ENCODE results near the gene SEMA3D. TPM values are rescaled to one million over a fixed set of nuclear protein-coding genes. Genes with fewer than 3 reads are reported as not detected.

The SEMA3D gene
- total RNA-seq: 0.50 and 0.62 TPM in 2 replicates

DNA sequence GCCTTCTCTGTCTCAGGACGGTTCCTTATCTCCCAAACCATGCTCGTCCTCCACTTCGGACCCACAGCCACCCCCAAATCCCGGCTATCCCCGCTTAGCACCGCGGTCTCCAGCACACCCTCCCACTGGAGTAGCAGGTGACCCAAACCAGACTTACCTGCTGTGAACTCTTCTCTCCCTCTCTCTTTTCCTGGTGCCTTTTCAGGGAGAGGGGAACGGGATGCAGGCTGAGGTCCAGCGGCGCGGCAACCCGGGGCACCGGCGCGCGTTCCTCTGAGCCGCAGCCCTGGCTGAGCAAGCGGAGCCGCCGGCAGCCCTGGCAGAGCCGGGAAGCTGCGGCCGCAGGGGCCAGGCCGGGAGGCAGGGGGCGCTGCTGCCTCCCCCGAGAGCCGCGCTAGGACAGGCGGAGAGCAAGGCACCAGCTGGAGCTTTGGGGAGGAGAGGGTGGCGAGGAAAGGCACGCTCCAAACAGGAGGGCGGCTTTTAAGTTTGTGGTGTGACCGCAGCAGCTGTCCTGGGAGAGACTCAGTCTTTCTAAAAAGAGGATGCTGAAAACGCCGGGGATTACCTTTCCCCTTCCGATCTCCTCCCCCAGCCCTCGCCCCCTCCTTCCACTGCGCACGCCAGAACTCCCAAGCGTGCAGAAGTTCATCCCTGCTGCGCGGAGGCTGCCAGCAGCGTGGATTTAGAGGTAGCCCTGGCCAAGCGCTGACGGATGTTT is at the start of gene SEMA3D:
Gene SEMA3D, minus strand, starts transcription at position 536 of the 721 bp plus-strand sequence. CDS start 65,165 bp downstream, outside the sequence.
- H3K4me3 ChIP-seq (ENCODE audit: low read depth, low read length): peak within 1 kb of the TSS; percentile 82
- TF ChIP-seq, protein P1, sequence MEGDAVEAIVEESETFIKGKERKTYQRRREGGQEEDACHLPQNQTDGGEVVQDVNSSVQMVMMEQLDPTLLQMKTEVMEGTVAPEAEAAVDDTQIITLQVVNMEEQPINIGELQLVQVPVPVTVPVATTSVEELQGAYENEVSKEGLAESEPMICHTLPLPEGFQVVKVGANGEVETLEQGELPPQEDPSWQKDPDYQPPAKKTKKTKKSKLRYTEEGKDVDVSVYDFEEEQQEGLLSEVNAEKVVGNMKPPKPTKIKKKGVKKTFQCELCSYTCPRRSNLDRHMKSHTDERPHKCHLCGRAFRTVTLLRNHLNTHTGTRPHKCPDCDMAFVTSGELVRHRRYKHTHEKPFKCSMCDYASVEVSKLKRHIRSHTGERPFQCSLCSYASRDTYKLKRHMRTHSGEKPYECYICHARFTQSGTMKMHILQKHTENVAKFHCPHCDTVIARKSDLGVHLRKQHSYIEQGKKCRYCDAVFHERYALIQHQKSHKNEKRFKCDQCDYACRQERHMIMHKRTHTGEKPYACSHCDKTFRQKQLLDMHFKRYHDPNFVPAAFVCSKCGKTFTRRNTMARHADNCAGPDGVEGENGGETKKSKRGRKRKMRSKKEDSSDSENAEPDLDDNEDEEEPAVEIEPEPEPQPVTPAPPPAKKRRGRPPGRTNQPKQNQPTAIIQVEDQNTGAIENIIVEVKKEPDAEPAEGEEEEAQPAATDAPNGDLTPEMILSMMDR (IDR thresholded peaks at IDR 0.05; ENCODE audit: insufficient read depth, low read length, poor library complexity, severe bottlenecking): peak; percentile 82
- H3K36me3 ChIP-seq (ENCODE audit: control insufficient read depth, insufficient read depth, low read length): no peaks in the 10 kb centered on the region
- no peak for DNase-seq (ENCODE audit: low read depth)
- peaks cover 4% of the 10 kb centered on the region for H3K27me3 ChIP-seq (ENCODE audit: control insufficient read depth, insufficient read depth, low read length)

DNA sequence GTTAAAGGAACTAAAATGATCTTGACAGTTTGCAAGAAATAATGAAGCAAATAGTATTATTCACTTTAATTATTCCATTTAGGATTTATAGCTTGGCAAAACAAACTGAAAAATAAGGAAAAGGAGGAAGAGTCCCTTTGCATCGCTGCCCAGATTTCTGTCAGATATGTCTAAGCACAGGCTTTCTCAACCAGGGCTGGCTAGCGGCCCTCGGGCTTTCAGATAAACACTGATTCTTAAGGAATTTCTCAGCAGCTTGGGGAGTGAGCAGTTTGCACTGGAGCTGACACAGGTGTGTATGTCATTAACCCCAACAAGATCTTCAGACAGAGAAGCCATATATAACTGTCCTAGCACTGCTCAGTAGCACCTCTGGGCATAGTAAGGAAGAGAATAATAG is 47.9 kb upstream of the SEMA3D start:
- H3K27me3 ChIP-seq (ENCODE audit: control insufficient read depth, insufficient read depth, low read length): no peaks in the 10 kb centered on the region
- TF ChIP-seq, protein P1 (IDR thresholded peaks at IDR 0.05; ENCODE audit: insufficient read depth, low read length, poor library complexity, severe bottlenecking): no peak
- H3K4me3 ChIP-seq (ENCODE audit: low read depth, low read length): no peak overlapping the region
- no peak for DNase-seq (ENCODE audit: low read depth)
- no peaks in the 10 kb centered on the region for H3K36me3 ChIP-seq (ENCODE audit: control insufficient read depth, insufficient read depth, low read length)

DNA sequence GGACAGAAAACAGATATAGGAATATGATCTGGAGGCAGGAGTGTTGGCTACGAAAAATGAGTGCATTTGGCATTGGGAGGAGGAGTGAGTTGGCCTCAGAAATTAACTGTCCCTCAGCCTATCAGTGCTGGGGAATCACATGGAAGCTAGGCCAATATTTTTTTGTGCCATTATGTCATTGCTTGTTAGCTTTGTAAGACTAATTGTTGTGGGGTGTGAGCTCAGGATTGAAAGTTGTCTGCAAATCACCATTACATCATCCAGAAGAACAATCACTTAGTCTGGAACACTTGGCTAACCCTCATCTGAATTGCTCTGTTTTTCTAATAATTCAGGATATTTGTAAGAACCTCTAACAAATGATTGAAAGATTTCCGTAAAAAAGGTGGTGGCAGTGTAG is 45.2 kb upstream of the SEMA3D start:
- no peak overlapping the region for H3K4me3 ChIP-seq (ENCODE audit: low read depth, low read length)
- TF ChIP-seq, protein P1 (IDR thresholded peaks at IDR 0.05; ENCODE audit: insufficient read depth, low read length, poor library complexity, severe bottlenecking): no peak
- no peaks in the 10 kb centered on the region for H3K36me3 ChIP-seq (ENCODE audit: control insufficient read depth, insufficient read depth, low read length)
- DNase-seq (ENCODE audit: low read depth): no peak
- no peaks in the 10 kb centered on the region for H3K27me3 ChIP-seq (ENCODE audit: control insufficient read depth, insufficient read depth, low read length)

DNA sequence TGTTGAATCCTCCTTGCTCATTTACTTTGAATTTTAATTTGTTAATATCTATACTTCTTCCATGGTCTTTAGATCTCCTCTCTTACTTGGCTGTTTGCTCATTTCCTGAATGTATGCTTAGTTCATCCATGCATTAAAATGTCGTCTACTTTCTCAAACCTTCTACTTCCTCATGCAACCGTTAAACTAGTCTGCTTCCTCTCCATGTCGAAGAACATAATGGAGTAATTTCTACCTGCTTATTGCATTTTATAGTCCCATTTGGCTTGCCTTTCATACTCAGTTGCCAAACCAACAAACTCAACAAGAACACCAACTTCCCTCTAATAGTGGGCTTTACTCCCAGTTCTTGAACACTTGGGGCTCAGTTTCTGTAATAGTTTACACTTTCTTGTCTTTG is 43.8 kb upstream of the SEMA3D start:
- no peak for DNase-seq (ENCODE audit: low read depth)
- TF ChIP-seq, protein P1 (IDR thresholded peaks at IDR 0.05; ENCODE audit: insufficient read depth, low read length, poor library complexity, severe bottlenecking): no peak
- no peaks in the 10 kb centered on the region for H3K36me3 ChIP-seq (ENCODE audit: control insufficient read depth, insufficient read depth, low read length)
- no peak overlapping the region for H3K4me3 ChIP-seq (ENCODE audit: low read depth, low read length)
- H3K27me3 ChIP-seq (ENCODE audit: control insufficient read depth, insufficient read depth, low read length): no peaks in the 10 kb centered on the region

DNA sequence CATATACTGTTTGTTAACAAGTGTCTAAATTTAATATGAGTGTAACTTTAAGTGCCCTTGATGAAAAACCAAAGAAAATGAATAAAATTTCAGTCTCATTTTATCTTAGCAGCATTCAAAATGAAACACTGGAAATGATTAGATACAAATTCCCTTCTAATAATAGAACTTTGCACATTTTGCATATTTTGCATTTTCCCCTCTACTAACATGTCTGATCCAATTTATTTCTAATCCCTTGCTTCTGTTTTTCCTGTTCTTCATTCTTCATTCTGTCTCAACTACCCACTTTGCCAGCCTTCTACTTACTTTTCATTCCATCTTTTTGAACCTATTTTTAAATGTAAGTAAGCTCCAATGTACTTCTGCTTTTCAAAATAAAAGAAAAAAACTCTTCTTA is 42.7 kb upstream of the SEMA3D start:
- TF ChIP-seq, protein P1 (IDR thresholded peaks at IDR 0.05; ENCODE audit: insufficient read depth, low read length, poor library complexity, severe bottlenecking): no peak
- Histone ChIP-seq H3K4me3 (ENCODE audit: low read depth, low read length) (no peak overlapping the region), H3K36me3 (ENCODE audit: control insufficient read depth, insufficient read depth, low read length) (no peaks in the 10 kb centered on the region), H3K27me3 (ENCODE audit: control insufficient read depth, insufficient read depth, low read length) (no peaks in the 10 kb centered on the region)
- DNase-seq (ENCODE audit: low read depth): no peak

All from kidney epithelial cell (primary cell).